Neural crest cell (in vitro differentiated cells): Measurements from ENCODE around the gene SPOCK1. TPM values are rescaled to one million over a fixed set of nuclear protein-coding genes. Genes with fewer than 3 reads are reported as not detected.

Experiments
- DNase-seq: peaks from one replicate; pipeline ENCODE4 v3.0.0; 2021; ENCODE audit warnings: low read depth, mixed read lengths, low spot score
- H3K27ac Mint-ChIP-seq: one replicate; pipeline ENCODE4 v1.8.0; 2021; ENCODE audit warnings: mild to moderate bottlenecking, mixed read lengths; ENCODE audit not compliant: unreplicated experiment
- H3K27me3 Mint-ChIP-seq: 2 replicates; pipeline ENCODE4 v1.8.0; 2021; ENCODE audit warnings: low read depth, mild to moderate bottlenecking, mixed read lengths
- H3K36me3 Mint-ChIP-seq: 2 replicates; pipeline ENCODE4 v1.8.0; 2021; ENCODE audit warnings: low read depth, mild to moderate bottlenecking, mixed read lengths
- H3K4me1 Mint-ChIP-seq: 2 replicates; pipeline ENCODE4 v1.8.0; 2021; ENCODE audit warnings: mixed read lengths
- H3K4me3 Mint-ChIP-seq: one replicate; pipeline ENCODE4 v1.8.0; 2021; ENCODE audit warnings: mild to moderate bottlenecking, mixed read lengths
- H3K9me3 Mint-ChIP-seq: 2 replicates; pipeline ENCODE4 v1.8.0; 2021; ENCODE audit warnings: mixed read lengths
- CTCF ChIP-seq: fragments of 200-600 bp; sonication (generic); conservative IDR thresholded peaks from 2 replicates; pipeline ENCODE4 v1.5.0; 2021; ENCODE audit warnings: antibody characterized with exemption, mild to moderate bottlenecking
- total RNA-seq: library from RNA; stranded (reverse); gene quantifications from 2 replicates; pipeline ENCODE4 v1.2.1, GENCODE V29; 2021

The SPOCK1 gene
- total RNA-seq, 1 donor from 2014 or later, result 89.7 TPM

GRCh38 chr5:137095597-137095996 lies 403.5 kb downstream of the SPOCK1 start:
- TF ChIP-seq CTCF, result no peak
- no peak overlapping the region for H3K27ac Mint-ChIP-seq
- H3K4me1 Mint-ChIP-seq, result peaks cover 19% of the 10 kb centered on the region
- no peak overlapping the region for H3K4me3 Mint-ChIP-seq
- H3K36me3 Mint-ChIP-seq, result no peaks in the 10 kb centered on the region
- no peaks in the 10 kb centered on the region for H3K9me3 Mint-ChIP-seq
- no peaks in the 10 kb centered on the region for H3K27me3 Mint-ChIP-seq
- DNase-seq, result no peak

GRCh38 chr5:137092831-137093230 lies 406.3 kb downstream of the SPOCK1 start:
- no peak for TF ChIP-seq CTCF
- Mint-ChIP-seq H3K36me3 (no peaks in the 10 kb centered on the region), H3K27me3 (no peaks in the 10 kb centered on the region), H3K4me3 (no peak overlapping the region), H3K9me3 (no peaks in the 10 kb centered on the region), H3K27ac (no peak overlapping the region), H3K4me1 (peaks cover 19% of the 10 kb centered on the region)
- no peak for DNase-seq

- no peak for DNase-seq
- Mint-ChIP-seq H3K9me3 (no peaks in the 10 kb centered on the region), H3K36me3 (no peaks in the 10 kb centered on the region), H3K4me3 (no peak overlapping the region), H3K4me1 (peaks cover 19% of the 10 kb centered on the region), H3K27ac (no peak overlapping the region), H3K27me3 (no peaks in the 10 kb centered on the region)
- TF ChIP-seq CTCF, result no peak
These were observed 407.7 kb downstream of the SPOCK1 start for GRCh38 chr5:137091472-137091871.

- H3K9me3 Mint-ChIP-seq, result no peaks in the 10 kb centered on the region
- no peak for DNase-seq
- no peaks in the 10 kb centered on the region for H3K27me3 Mint-ChIP-seq
- no peak for TF ChIP-seq CTCF
- peaks cover 19% of the 10 kb centered on the region for H3K4me1 Mint-ChIP-seq
- H3K27ac Mint-ChIP-seq, result no peak overlapping the region
- H3K4me3 Mint-ChIP-seq, result no peak overlapping the region
- no peaks in the 10 kb centered on the region for H3K36me3 Mint-ChIP-seq
These were observed 408.4 kb downstream of the SPOCK1 start for GRCh38 chr5:137090721-137091120.

GRCh38 chr5:137090151-137090550 lies 409.0 kb downstream of the SPOCK1 start:
- no peaks in the 10 kb centered on the region for H3K9me3 Mint-ChIP-seq
- H3K27me3 Mint-ChIP-seq, result no peaks in the 10 kb centered on the region
- no peaks in the 10 kb centered on the region for H3K36me3 Mint-ChIP-seq
- H3K4me3 Mint-ChIP-seq, result no peak overlapping the region
- H3K4me1 Mint-ChIP-seq, result peaks cover 19% of the 10 kb centered on the region
- TF ChIP-seq CTCF, result no peak
- H3K27ac Mint-ChIP-seq, result no peak overlapping the region
- DNase-seq, result no peak

GRCh38 chr5:137088175-137088574 lies 411.0 kb downstream of the SPOCK1 start:
- H3K27me3 Mint-ChIP-seq, result no peaks in the 10 kb centered on the region
- no peaks in the 10 kb centered on the region for H3K36me3 Mint-ChIP-seq
- no peaks in the 10 kb centered on the region for H3K9me3 Mint-ChIP-seq
- DNase-seq, result no peak
- no peak overlapping the region for H3K4me3 Mint-ChIP-seq
- TF ChIP-seq CTCF, result no peak
- peaks cover 19% of the 10 kb centered on the region for H3K4me1 Mint-ChIP-seq
- H3K27ac Mint-ChIP-seq, result peak overlapping the region; percentile 74
